HL-60 (cell line): Measurements from ENCODE around the gene UBFD1.
"Not testable (repeated sequence)": the region's sequence is repeated elsewhere in the genome, so short reads cannot be mapped to it uniquely, and the experiment has no call there.

Experiments
- DNase-seq, 2 experiments: peaks; one replicate each; pipeline ENCODE4 v3.0.0-alpha.2; 2010 to 2020; ENCODE audit warnings: low read depth in 1 of 2, low spot score in 1 of 2
- H3K27ac ChIP-seq: fragments of 250-450 bp; sonication (Bioruptor Pico); replicated peaks from 2 replicates; pipeline ENCODE4 v1.5.1; 2020; ENCODE audit warnings: mild to moderate bottlenecking, moderate library complexity
- H3K27me3 ChIP-seq: fragments of 250-450 bp; sonication (Bioruptor Pico); 2 replicates; pipeline ENCODE4 v1.5.1; 2021; ENCODE audit warnings: mild to moderate bottlenecking, moderate library complexity; ENCODE audit not compliant: insufficient read depth, poor library complexity, severe bottlenecking
- H3K4me3 ChIP-seq: replicated peaks from 2 replicates; pipeline ENCODE4 v1.5.1; 2011; ENCODE audit warnings: mild to moderate bottlenecking, control low read depth, low read length; ENCODE audit not compliant: insufficient read depth
- GABPA ChIP-seq: IDR thresholded peaks from 2 replicates; pipeline ENCODE4 v1.6.1; 2012; ENCODE audit warnings: low read depth
- POLR2AphosphoS5 ChIP-seq: IDR thresholded peaks from 2 replicates; pipeline ENCODE4 v1.6.1; 2012; ENCODE audit warnings: low read depth
- SPI1 ChIP-seq: IDR thresholded peaks from 2 replicates; pipeline ENCODE4 v1.6.1; 2012; ENCODE audit warnings: low read depth, mild to moderate bottlenecking, borderline replicate concordance
- TF ChIP-seq, protein P1 (sequence below): IDR thresholded peaks from one replicate; pipeline ENCODE4 v1.5.1; 2011; ENCODE audit warnings: low read length, control low read depth, inconsistent platforms; ENCODE audit not compliant: insufficient read depth
- TF ChIP-seq, protein P2 (sequence below): IDR thresholded peaks from 2 replicates; pipeline ENCODE4 v1.6.1; 2012; ENCODE audit warnings: low read depth; ENCODE audit not compliant: insufficient replicate concordance

UBFD1 gene

GRCh38 chr16:23538919-23539278 lies 18.6 kb upstream of the UBFD1 start:
- H3K27ac ChIP-seq: no peak overlapping the region
- TF ChIP-seq, protein P1, sequence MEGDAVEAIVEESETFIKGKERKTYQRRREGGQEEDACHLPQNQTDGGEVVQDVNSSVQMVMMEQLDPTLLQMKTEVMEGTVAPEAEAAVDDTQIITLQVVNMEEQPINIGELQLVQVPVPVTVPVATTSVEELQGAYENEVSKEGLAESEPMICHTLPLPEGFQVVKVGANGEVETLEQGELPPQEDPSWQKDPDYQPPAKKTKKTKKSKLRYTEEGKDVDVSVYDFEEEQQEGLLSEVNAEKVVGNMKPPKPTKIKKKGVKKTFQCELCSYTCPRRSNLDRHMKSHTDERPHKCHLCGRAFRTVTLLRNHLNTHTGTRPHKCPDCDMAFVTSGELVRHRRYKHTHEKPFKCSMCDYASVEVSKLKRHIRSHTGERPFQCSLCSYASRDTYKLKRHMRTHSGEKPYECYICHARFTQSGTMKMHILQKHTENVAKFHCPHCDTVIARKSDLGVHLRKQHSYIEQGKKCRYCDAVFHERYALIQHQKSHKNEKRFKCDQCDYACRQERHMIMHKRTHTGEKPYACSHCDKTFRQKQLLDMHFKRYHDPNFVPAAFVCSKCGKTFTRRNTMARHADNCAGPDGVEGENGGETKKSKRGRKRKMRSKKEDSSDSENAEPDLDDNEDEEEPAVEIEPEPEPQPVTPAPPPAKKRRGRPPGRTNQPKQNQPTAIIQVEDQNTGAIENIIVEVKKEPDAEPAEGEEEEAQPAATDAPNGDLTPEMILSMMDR: no peak
- TF ChIP-seq POLR2AphosphoS5 (no peak), SPI1 (no peak), GABPA (no peak)
- TF ChIP-seq, protein P2, sequence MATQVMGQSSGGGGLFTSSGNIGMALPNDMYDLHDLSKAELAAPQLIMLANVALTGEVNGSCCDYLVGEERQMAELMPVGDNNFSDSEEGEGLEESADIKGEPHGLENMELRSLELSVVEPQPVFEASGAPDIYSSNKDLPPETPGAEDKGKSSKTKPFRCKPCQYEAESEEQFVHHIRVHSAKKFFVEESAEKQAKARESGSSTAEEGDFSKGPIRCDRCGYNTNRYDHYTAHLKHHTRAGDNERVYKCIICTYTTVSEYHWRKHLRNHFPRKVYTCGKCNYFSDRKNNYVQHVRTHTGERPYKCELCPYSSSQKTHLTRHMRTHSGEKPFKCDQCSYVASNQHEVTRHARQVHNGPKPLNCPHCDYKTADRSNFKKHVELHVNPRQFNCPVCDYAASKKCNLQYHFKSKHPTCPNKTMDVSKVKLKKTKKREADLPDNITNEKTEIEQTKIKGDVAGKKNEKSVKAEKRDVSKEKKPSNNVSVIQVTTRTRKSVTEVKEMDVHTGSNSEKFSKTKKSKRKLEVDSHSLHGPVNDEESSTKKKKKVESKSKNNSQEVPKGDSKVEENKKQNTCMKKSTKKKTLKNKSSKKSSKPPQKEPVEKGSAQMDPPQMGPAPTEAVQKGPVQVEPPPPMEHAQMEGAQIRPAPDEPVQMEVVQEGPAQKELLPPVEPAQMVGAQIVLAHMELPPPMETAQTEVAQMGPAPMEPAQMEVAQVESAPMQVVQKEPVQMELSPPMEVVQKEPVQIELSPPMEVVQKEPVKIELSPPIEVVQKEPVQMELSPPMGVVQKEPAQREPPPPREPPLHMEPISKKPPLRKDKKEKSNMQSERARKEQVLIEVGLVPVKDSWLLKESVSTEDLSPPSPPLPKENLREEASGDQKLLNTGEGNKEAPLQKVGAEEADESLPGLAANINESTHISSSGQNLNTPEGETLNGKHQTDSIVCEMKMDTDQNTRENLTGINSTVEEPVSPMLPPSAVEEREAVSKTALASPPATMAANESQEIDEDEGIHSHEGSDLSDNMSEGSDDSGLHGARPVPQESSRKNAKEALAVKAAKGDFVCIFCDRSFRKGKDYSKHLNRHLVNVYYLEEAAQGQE: no peak
- no peak overlapping the region for H3K4me3 ChIP-seq
- no peak for DNase-seq
- no peaks in the 10 kb centered on the region for H3K27me3 ChIP-seq

- Histone ChIP-seq H3K27me3 (no peaks in the 10 kb centered on the region), H3K27ac (no peak overlapping the region), H3K4me3 (no peak overlapping the region)
- TF ChIP-seq SPI1: no peak
- TF ChIP-seq, protein P2: no peak
- DNase-seq: no peak
Measured at GRCh38 chr16:23539984-23540816, 17.3 kb upstream of the UBFD1 start.

GRCh38 chr16:23540817-23541178 lies 16.7 kb upstream of the UBFD1 start:
- not testable (repeated sequence) for H3K4me3 ChIP-seq, DNase-seq, H3K27me3 ChIP-seq, H3K27ac ChIP-seq

- H3K4me3 ChIP-seq: no peak overlapping the region
- TF ChIP-seq, protein P2: no peak
- TF ChIP-seq SPI1 (no peak), GABPA (no peak), POLR2AphosphoS5 (no peak)
- TF ChIP-seq, protein P1: no peak
- H3K27ac ChIP-seq: no peak overlapping the region
- no peaks in the 10 kb centered on the region for H3K27me3 ChIP-seq
- DNase-seq: no peak
Measured at GRCh38 chr16:23544436-23544835, 13.1 kb upstream of the UBFD1 start.
